ENCODE results near the gene FSTL4. TPM values are rescaled to one million over a fixed set of nuclear protein-coding genes. Genes with fewer than 3 reads are reported as not detected.

The FSTL4 gene
- polyA plus RNA-seq, 3 donors, result not detected

DNA sequence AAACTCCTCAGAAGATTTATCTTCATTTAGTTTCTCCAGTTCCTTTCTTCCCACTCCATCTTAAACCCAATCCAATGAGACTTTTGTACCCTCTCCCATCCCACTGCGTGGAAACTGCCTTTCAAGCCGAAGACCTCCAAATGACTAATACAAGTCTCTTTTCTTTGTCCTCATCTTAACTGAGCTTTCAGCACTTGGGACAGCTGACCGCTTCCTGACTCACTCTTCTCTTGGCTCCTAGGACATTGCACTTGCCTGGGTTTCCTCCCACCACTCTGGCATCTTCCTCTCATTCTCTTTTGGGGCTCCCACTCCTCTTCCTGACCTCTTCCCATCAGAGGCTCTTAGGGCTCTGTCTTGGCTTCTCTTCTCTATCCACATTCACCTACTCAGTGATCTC is 316.8 kb downstream of the FSTL4 start:
- H3K27ac ChIP-seq (ENCODE audit: low read depth in 1 of 2, low read length in 2 of 2), result no peak overlapping the region
- no peaks in the 10 kb centered on the region for H3K36me3 ChIP-seq (replicated peaks in 1 of 2; ENCODE audit: control insufficient read depth in 1 of 2, insufficient read depth in 2 of 2, low read length in 2 of 2)
- 96% methylated on average over 3 of the region's 3 CpGs for WGBS (ENCODE audit: insufficient coverage)
- no peak overlapping the region for H2AFZ ChIP-seq (ENCODE audit: insufficient read depth, low read depth, low read length, poor library complexity, severe bottlenecking)
- Mint-ChIP-seq H3K4me3 (no peak overlapping the region), H3K27me3 (ENCODE audit: low read depth in 3 of 3) (peaks cover 0 to 3% (median 2%) of the 10 kb centered on the region in 3 donors), H3K27ac (no peak overlapping the region), H3K9me3 (no peaks in the 10 kb centered on the region), H3K4me1 (no peaks in the 10 kb centered on the region), H3K36me3 (no peaks in the 10 kb centered on the region)
- no peak for DNase-seq
- intact Hi-C loops (cut with micrococcal nuclease), result no loop called here
- H4K20me1 ChIP-seq (ENCODE audit: insufficient read depth, low read length), result no peaks in the 10 kb centered on the region
- no peaks in the 10 kb centered on the region for H3K79me2 ChIP-seq (ENCODE audit: insufficient read depth, low read length)
- H3K4me3 ChIP-seq (replicated peaks in 1 of 3; ENCODE audit: low read depth in 2 of 3, low read length in 3 of 3), result no peak overlapping the region
- no peaks in the 10 kb centered on the region for H3K4me1 ChIP-seq (ENCODE audit: control insufficient read depth in 1 of 2, insufficient read depth in 2 of 2, low read length in 2 of 2)
- no peaks in the 10 kb centered on the region for H3K27me3 ChIP-seq (ENCODE audit: control insufficient read depth in 2 of 2, insufficient read depth in 2 of 2, low read length in 2 of 2)
- H3K9me3 ChIP-seq (replicated peaks in 1 of 2; ENCODE audit: control insufficient read depth in 1 of 2, insufficient read depth in 1 of 2, low read length in 2 of 2), result no peaks in the 10 kb centered on the region
- H3K9ac ChIP-seq (ENCODE audit: insufficient read depth, low read length, poor library complexity, severe bottlenecking), result no peak overlapping the region
- H3K4me2 ChIP-seq (replicated peaks; ENCODE audit: extremely low read depth, low read length, poor library complexity, severe bottlenecking), result no peak overlapping the region
- TF ChIP-seq, protein P1, sequence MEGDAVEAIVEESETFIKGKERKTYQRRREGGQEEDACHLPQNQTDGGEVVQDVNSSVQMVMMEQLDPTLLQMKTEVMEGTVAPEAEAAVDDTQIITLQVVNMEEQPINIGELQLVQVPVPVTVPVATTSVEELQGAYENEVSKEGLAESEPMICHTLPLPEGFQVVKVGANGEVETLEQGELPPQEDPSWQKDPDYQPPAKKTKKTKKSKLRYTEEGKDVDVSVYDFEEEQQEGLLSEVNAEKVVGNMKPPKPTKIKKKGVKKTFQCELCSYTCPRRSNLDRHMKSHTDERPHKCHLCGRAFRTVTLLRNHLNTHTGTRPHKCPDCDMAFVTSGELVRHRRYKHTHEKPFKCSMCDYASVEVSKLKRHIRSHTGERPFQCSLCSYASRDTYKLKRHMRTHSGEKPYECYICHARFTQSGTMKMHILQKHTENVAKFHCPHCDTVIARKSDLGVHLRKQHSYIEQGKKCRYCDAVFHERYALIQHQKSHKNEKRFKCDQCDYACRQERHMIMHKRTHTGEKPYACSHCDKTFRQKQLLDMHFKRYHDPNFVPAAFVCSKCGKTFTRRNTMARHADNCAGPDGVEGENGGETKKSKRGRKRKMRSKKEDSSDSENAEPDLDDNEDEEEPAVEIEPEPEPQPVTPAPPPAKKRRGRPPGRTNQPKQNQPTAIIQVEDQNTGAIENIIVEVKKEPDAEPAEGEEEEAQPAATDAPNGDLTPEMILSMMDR (IDR thresholded peaks at IDR 0.05), result no peak

DNA sequence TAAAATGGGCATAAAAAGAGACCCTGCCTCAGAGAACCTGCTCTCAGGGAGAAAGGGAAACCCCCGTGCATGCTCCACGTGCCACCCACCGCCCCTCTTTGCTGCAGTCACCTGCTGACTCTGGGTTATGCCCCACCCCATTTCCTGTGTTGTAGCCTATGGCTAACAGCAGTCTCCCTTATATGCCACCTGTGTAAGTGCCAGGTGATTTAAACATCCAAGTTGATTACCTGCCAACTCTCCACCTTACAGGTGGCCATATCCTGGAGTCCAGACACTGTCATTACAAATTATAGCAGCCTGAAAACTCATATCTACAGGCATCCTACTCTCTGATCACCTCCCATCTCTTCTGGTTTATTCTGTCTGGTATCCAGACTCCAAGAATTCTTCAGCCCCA is 318.0 kb downstream of the FSTL4 start:
- 70% methylated on average over 3 of the region's 3 CpGs for WGBS (ENCODE audit: insufficient coverage)
- no peaks in the 10 kb centered on the region for H3K9me3 ChIP-seq (replicated peaks in 1 of 2; ENCODE audit: control insufficient read depth in 1 of 2, insufficient read depth in 1 of 2, low read length in 2 of 2)
- intact Hi-C loops (cut with micrococcal nuclease), result no loop called here

More for the DNA sequence above, 318.0 kb downstream of the FSTL4 start:
- H3K27me3 ChIP-seq (ENCODE audit: control insufficient read depth in 2 of 2, insufficient read depth in 2 of 2, low read length in 2 of 2), result no peaks in the 10 kb centered on the region
- no peak overlapping the region for H3K9ac ChIP-seq (ENCODE audit: insufficient read depth, low read length, poor library complexity, severe bottlenecking)
- no peak overlapping the region for H3K27ac ChIP-seq (ENCODE audit: low read depth in 1 of 2, low read length in 2 of 2)
- H2AFZ ChIP-seq (ENCODE audit: insufficient read depth, low read depth, low read length, poor library complexity, severe bottlenecking), result no peak overlapping the region
- TF ChIP-seq, protein P1 (IDR thresholded peaks at IDR 0.05), result no peak
- H3K4me3 ChIP-seq (replicated peaks in 1 of 3; ENCODE audit: low read depth in 2 of 3, low read length in 3 of 3), result no peak overlapping the region
- H3K4me1 Mint-ChIP-seq, result no peaks in the 10 kb centered on the region
- H3K4me3 Mint-ChIP-seq, result no peak overlapping the region
- no peak for DNase-seq
- no peaks in the 10 kb centered on the region for H3K4me1 ChIP-seq (ENCODE audit: control insufficient read depth in 1 of 2, insufficient read depth in 2 of 2, low read length in 2 of 2)
- no peaks in the 10 kb centered on the region for H3K79me2 ChIP-seq (ENCODE audit: insufficient read depth, low read length)
- no peaks in the 10 kb centered on the region for H4K20me1 ChIP-seq (ENCODE audit: insufficient read depth, low read length)
- no peaks in the 10 kb centered on the region for H3K9me3 Mint-ChIP-seq
- H3K36me3 ChIP-seq (replicated peaks in 1 of 2; ENCODE audit: control insufficient read depth in 1 of 2, insufficient read depth in 2 of 2, low read length in 2 of 2), result no peaks in the 10 kb centered on the region
- no peaks in the 10 kb centered on the region for H3K36me3 Mint-ChIP-seq
- H3K27ac Mint-ChIP-seq, result no peak overlapping the region
- H3K4me2 ChIP-seq (replicated peaks; ENCODE audit: extremely low read depth, low read length, poor library complexity, severe bottlenecking), result no peak overlapping the region
- peaks cover 0 to 2% (median 0%) of the 10 kb centered on the region in 3 donors for H3K27me3 Mint-ChIP-seq (ENCODE audit: low read depth in 3 of 3)

Data from CD14-positive monocyte (primary cell).